GM12878 (cell line): ENCODE measurements around the gene FSD1L. TPM values are rescaled to one million over a fixed set of nuclear protein-coding genes. Genes with fewer than 3 reads are reported as not detected.

Experiments
- CREB1 ChIP-seq: IDR thresholded peaks from 2 replicates; pipeline ENCODE4 v1.6.1; 2012; ENCODE audit warnings: low read depth, mild to moderate bottlenecking, inconsistent platforms
- CREM ChIP-seq: IDR thresholded peaks from 2 replicates; pipeline ENCODE4 v1.6.1; 2014; ENCODE audit warnings: antibody characterized with exemption, low read depth
- EZH2 ChIP-seq: IDR thresholded peaks from 2 replicates; pipeline ENCODE4 v1.6.1; 2012; ENCODE audit warnings: low read depth, mild to moderate bottlenecking, control low read depth, inconsistent platforms, low read length, borderline replicate concordance; ENCODE audit not compliant: control insufficient read depth
- FOS ChIP-seq: IDR thresholded peaks from 3 replicates; pipeline ENCODE4 v1.6.1; 2011; ENCODE audit warnings: borderline replicate concordance; ENCODE audit not compliant: insufficient read length; ENCODE audit errors: extremely low read depth
- FOXK2 ChIP-seq: fragments of 450-650 bp; IDR thresholded peaks from 2 replicates; pipeline ENCODE4 v1.6.1; 2017; ENCODE audit warnings: mild to moderate bottlenecking, moderate library complexity
- IKZF1 ChIP-seq: fragments of 450-650 bp; conservative IDR thresholded peaks from 2 replicates; pipeline ENCODE4 v1.6.1; 2017; ENCODE audit warnings: antibody characterized with exemption, mild to moderate bottlenecking
- LARP7 ChIP-seq: fragments of 450-650 bp; IDR thresholded peaks from 2 replicates; pipeline ENCODE4 v1.6.1; 2017; ENCODE audit warnings: mild to moderate bottlenecking
- NFXL1 ChIP-seq: fragments of 450-650 bp; IDR thresholded peaks from 2 replicates; pipeline ENCODE4 v1.6.1; 2017; ENCODE audit warnings: antibody characterized with exemption, mild to moderate bottlenecking, borderline replicate concordance
- NR2F1 ChIP-seq: fragments of 450-650 bp; conservative IDR thresholded peaks from 2 replicates; pipeline ENCODE4 v1.6.1; 2017; ENCODE audit warnings: mild to moderate bottlenecking
- RELA ChIP-seq: fragments of 450-650 bp; IDR thresholded peaks from 2 replicates; pipeline ENCODE4 v1.8.0; 2014; ENCODE audit warnings: borderline replicate concordance; ENCODE audit not compliant: partially characterized antibody
- RUNX3 ChIP-seq: IDR thresholded peaks from 2 replicates; pipeline ENCODE4 v1.6.1; 2012; ENCODE audit warnings: low read length, inconsistent platforms
- SKIL ChIP-seq: fragments of 450-650 bp; IDR thresholded peaks from 2 replicates; pipeline ENCODE4 v1.6.1; 2017; ENCODE audit warnings: mild to moderate bottlenecking, low read depth, inconsistent platforms; ENCODE audit not compliant: poor library complexity, severe bottlenecking
- SMAD1 ChIP-seq: fragments of 450-650 bp; IDR thresholded peaks from 2 replicates; pipeline ENCODE4 v1.6.1; 2018; ENCODE audit warnings: mild to moderate bottlenecking, low read depth; ENCODE audit not compliant: partially characterized antibody
- polyA plus RNA-seq, 11 experiments: library from polyadenylated mRNA; depleted of rRNA in 4 of 11; unstranded in 6 of 11; stranded (reverse) in 5 of 11; fragments of >200 nt; fragmentation: Nextera tagmentation in 4 of 11; fragmentation: Illumina TruSeq in 1 of 11; extraction: Ambion mirVana in 4 of 11; extraction: Trizol in 1 of 11; gene quantifications; 1 replicate in 1 of 11; 2 replicates in 10 of 11; pipeline versions ENCODE4 v1.2.1 to v1.2.3, GENCODE V29; 2011 to 2016; ENCODE audit warnings: inconsistent platforms in 2 of 11, missing spikeins in 2 of 11, low read depth in 1 of 11
- total RNA-seq, 4 experiments: library from RNA; depleted of rRNA in 3 of 4; stranded (reverse); fragments of >200 nt in 3 of 4; fragmentation: Illumina TruSeq in 1 of 4; extraction: Trizol in 1 of 4; gene quantifications; 2 replicates each; pipeline versions ENCODE4 v1.2.1 to v1.2.3, GENCODE V29; 2013 to 2021
- TF ChIP-seq, protein P1 (sequence below): IDR thresholded peaks from 2 replicates; pipeline ENCODE4 v1.6.1; 2011; ENCODE audit warnings: borderline replicate concordance, low read depth, mild to moderate bottlenecking, moderate library complexity, low read length; ENCODE audit not compliant: insufficient read depth, poor library complexity, severe bottlenecking

FSD1L gene
- total and polyA plus RNA-seq, 10 of the 15 experiments (the other 5 are each of a cell fraction or from before 2014, with no cell fraction given) = 11.9 to 52.4 (median 17.0) TPM

GRCh38 chr9:105535920-105536668 is 88.3 kb downstream of the FSD1L start (continued):
- TF ChIP-seq SKIL (peak; percentile 14), FOXK2 (no peak), IKZF1 (no peak), NR2F1 (no peak), CREM (peak; percentile 22; the same call in 1 of the 2 replicates), EZH2 (no peak), RUNX3 (peak; percentile 55), SMAD1 (no peak), FOS (no peak), NFXL1 (no peak), LARP7 (no peak), RELA (no peak), CREB1 (no peak)
- TF ChIP-seq, protein P1, sequence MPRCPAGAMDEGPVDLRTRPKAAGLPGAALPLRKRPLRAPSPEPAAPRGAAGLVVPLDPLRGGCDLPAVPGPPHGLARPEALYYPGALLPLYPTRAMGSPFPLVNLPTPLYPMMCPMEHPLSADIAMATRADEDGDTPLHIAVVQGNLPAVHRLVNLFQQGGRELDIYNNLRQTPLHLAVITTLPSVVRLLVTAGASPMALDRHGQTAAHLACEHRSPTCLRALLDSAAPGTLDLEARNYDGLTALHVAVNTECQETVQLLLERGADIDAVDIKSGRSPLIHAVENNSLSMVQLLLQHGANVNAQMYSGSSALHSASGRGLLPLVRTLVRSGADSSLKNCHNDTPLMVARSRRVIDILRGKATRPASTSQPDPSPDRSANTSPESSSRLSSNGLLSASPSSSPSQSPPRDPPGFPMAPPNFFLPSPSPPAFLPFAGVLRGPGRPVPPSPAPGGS = peak; percentile 63
